ENCODE results near the gene PSORS1C2. TPM values are rescaled to one million over a fixed set of nuclear protein-coding genes. Genes with fewer than 3 reads are reported as not detected.

The PSORS1C2 gene
- total RNA-seq, 1 donor from 2014 or later, result not detected

DNA sequence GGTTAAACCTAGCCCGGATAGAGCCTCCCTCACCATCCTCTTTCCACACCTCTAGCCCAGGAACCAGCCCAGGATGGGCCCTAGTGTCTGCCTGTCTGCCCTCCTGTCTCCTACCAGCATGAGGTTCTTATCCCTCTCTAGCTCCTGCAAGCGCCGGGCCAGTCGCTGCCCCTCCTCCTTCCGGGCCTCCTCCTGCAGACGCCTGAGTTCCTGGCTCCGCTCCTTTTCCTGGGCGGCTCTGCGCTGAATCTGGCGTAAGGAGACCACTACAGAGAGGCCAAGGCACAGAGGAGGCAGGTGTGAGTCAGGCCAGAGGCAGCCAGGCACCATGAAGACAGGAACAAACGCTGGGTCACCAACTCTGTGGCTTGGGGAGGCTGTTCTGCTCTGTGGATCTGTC, 4.3 kb upstream of the PSORS1C2 start:
- peaks cover 3% of the 10 kb centered on the region for H3K4me1 Mint-ChIP-seq
- peaks cover 37% of the 10 kb centered on the region for H3K36me3 Mint-ChIP-seq (ENCODE audit: low read depth)
- H3K9me3 Mint-ChIP-seq, result no peaks in the 10 kb centered on the region
- intact Hi-C loops (cut with micrococcal nuclease), result no loop called here
- ChIA-PET POLR2A (no interaction called here), CTCF (interaction anchor here (1.0 to 1.5 kb wide), 2 partner anchors 9 to 49 kb away, joined by 3 read pairs; no protein-coding TSS in a partner anchor)
- ATAC-seq (ENCODE audit: low read depth) (no peak), DNase-seq (no peak)
- TF ChIP-seq, protein P1, sequence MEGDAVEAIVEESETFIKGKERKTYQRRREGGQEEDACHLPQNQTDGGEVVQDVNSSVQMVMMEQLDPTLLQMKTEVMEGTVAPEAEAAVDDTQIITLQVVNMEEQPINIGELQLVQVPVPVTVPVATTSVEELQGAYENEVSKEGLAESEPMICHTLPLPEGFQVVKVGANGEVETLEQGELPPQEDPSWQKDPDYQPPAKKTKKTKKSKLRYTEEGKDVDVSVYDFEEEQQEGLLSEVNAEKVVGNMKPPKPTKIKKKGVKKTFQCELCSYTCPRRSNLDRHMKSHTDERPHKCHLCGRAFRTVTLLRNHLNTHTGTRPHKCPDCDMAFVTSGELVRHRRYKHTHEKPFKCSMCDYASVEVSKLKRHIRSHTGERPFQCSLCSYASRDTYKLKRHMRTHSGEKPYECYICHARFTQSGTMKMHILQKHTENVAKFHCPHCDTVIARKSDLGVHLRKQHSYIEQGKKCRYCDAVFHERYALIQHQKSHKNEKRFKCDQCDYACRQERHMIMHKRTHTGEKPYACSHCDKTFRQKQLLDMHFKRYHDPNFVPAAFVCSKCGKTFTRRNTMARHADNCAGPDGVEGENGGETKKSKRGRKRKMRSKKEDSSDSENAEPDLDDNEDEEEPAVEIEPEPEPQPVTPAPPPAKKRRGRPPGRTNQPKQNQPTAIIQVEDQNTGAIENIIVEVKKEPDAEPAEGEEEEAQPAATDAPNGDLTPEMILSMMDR (IDR thresholded peaks at IDR 0.05), result no peak
- H3K4me3 Mint-ChIP-seq, result no peak overlapping the region
- no peak overlapping the region for H3K27ac Mint-ChIP-seq
- no peaks in the 10 kb centered on the region for H3K27me3 Mint-ChIP-seq

DNA sequence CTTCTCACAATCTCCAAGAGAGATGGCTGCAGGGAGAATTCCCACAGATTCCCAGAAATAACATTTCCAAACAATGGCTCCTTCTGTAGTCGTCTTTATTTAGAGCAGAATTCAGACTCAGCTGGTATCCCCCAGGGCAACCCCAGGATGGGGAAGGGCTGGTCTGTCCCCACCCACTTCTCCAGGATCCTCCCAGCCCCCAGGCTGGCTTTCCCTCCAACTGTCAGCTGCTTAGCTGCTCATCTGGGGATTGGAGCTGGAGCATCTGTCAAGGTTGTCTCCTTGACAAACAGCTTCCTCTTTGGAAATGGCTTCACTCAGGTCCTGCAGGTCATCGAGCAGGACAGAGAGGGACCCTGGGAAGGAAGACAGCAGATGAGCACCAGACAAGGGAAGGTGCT, 3.5 kb upstream of the PSORS1C2 start:
- Mint-ChIP-seq H3K9me3 (no peaks in the 10 kb centered on the region), H3K4me3 (no peak overlapping the region), H3K4me1 (peaks cover 6% of the 10 kb centered on the region), H3K27ac (no peak overlapping the region), H3K27me3 (no peaks in the 10 kb centered on the region), H3K36me3 (ENCODE audit: low read depth) (peaks cover 37% of the 10 kb centered on the region)
- DNase-seq (no peak), ATAC-seq (ENCODE audit: low read depth) (no peak)
- intact Hi-C loops (cut with micrococcal nuclease), result no loop called here
- POLR2A ChIA-PET, result no interaction called here
- CTCF ChIA-PET, result interaction anchor here (0.8 to 0.9 kb wide), 2 partner anchors 8 to 50 kb away, joined by 3 to 4 read pairs; no protein-coding TSS in a partner anchor
- TF ChIP-seq, protein P1 (IDR thresholded peaks at IDR 0.05), result no peak

DNA sequence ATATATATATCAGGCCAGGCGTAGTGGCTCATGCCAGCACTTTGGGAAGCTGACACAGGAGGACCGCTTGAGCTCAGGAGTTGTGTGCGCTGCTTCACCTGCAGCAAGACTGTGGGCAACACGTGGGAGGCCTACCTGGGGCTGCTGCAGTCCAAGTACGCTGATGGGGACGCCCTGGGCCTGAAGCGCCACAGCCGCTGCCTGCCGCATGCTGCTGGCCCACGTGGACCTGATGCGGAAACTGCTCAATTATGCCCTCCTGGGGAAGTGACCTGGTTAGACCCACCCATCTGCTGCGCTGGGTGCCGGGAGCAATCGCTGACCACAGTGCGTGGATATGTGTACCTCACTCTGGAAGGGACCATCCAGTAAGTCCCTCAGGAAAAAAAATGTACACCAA, 1.8 kb upstream of the PSORS1C2 start:
- CTCF ChIA-PET, result no interaction called here
- H3K4me1 Mint-ChIP-seq, result peaks cover 7% of the 10 kb centered on the region
- H3K27me3 Mint-ChIP-seq, result no peaks in the 10 kb centered on the region
- POLR2A ChIA-PET, result no interaction called here
- DNase-seq, result no peak
- H3K9me3 Mint-ChIP-seq, result no peaks in the 10 kb centered on the region
- no peak overlapping the region for H3K27ac Mint-ChIP-seq
- TF ChIP-seq, protein P1 (IDR thresholded peaks at IDR 0.05), result no peak
- H3K36me3 Mint-ChIP-seq (ENCODE audit: low read depth), result peaks cover 26% of the 10 kb centered on the region
- intact Hi-C loops (cut with micrococcal nuclease), result no loop called here
- no peak overlapping the region for H3K4me3 Mint-ChIP-seq
- ATAC-seq (ENCODE audit: low read depth), result no peak

DNA sequence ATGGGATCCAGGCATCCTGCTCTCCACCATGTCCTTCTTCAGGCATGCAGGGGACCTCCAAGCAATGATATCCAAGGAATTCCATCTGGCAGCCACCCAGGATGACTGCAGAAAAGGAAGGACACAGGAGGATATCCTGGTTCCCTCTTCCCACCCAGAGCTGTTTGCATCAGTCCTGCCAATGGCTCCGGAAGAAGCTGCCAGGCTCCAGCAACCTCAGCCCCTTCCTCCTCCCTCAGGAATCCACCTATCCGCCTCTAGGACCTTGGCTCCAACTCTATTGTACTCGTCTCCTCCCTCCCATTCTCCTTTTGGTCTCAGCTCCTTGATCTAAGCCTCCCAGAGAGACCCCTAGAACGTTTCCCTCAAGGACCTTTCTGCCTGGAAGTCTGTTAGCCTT, 733 bp upstream of the PSORS1C2 start:
- CTCF ChIA-PET, result interaction anchor here (1.3 to 3.1 kb wide), 3 partner anchors 53 to 235 kb away, joined by 3 to 30 read pairs (median 21); no protein-coding TSS in a partner anchor
- Mint-ChIP-seq H3K4me3 (no peak overlapping the region), H3K4me1 (peaks cover 7% of the 10 kb centered on the region), H3K27ac (no peak overlapping the region), H3K36me3 (ENCODE audit: low read depth) (peaks cover 16% of the 10 kb centered on the region), H3K9me3 (no peaks in the 10 kb centered on the region), H3K27me3 (no peaks in the 10 kb centered on the region)
- ATAC-seq (ENCODE audit: low read depth), result no peak
- TF ChIP-seq, protein P1 (IDR thresholded peaks at IDR 0.05), result no peak
- intact Hi-C loops (cut with micrococcal nuclease), result no loop called here
- POLR2A ChIA-PET, result no interaction called here
- no peak for DNase-seq

DNA sequence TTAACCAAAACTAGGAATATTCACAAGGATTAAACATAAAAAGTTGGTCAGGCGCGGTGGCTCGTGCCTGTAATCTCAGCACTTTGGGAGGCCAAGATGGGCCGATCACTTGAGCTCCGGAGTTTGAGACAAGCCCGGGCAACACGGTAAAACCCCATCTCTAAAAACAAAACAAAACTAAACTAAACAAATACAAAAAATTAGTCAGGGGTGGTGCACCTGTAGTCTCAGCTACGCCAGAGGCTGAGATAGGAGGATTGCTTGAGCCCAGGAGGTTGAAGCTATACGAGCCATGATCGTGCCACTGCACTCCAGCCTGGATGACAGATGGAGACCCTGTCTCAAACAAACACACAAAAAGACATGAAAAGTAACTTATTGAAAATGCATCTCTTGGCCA, 3.2 kb downstream of the PSORS1C2 start:
- intact Hi-C loops (cut with micrococcal nuclease), result loop anchor here (2.0 kb wide), 1 partner anchor 305 kb away; no protein-coding TSS in a partner anchor
- ChIA-PET POLR2A (no interaction called here), CTCF (interaction anchor here (1.7 to 2.6 kb wide), 2 partner anchors 57 to 61 kb away, joined by 4 to 37 read pairs; no protein-coding TSS in a partner anchor)
- no peaks in the 10 kb centered on the region for H3K9me3 Mint-ChIP-seq
- H3K4me1 Mint-ChIP-seq, result peaks cover 7% of the 10 kb centered on the region
- no peak overlapping the region for H3K4me3 Mint-ChIP-seq
- ATAC-seq (ENCODE audit: low read depth) (no peak), DNase-seq (no peak)
- H3K36me3 Mint-ChIP-seq (ENCODE audit: low read depth), result no peaks in the 10 kb centered on the region
- TF ChIP-seq, protein P1 (IDR thresholded peaks at IDR 0.05), result no peak
- no peaks in the 10 kb centered on the region for H3K27me3 Mint-ChIP-seq
- H3K27ac Mint-ChIP-seq, result no peak overlapping the region
